H1 (cell line): ENCODE results near the gene COLEC11. TPM values are rescaled to one million over a fixed set of nuclear protein-coding genes. Genes with fewer than 3 reads are reported as not detected.

Source experiments
- CTCF ChIA-PET: fragments of 300-600 bp; sonication (Branson Sonifier 250); formaldehyde crosslinking; loops from one replicate; lab custom pipeline; 2021; ENCODE audit not compliant: partially characterized antibody; lab: Charles Lee
- POLR2A ChIA-PET: fragments of 300-600 bp; sonication (Branson Sonifier 250); formaldehyde crosslinking; loops from one replicate; lab custom pipeline; 2021; ENCODE audit warnings: inconsistent platforms; ENCODE audit not compliant: partially characterized antibody; lab: Charles Lee
- DNase-seq, 2 experiments: peaks; one replicate each; pipeline versions ENCODE4 v3.0.0 to v3.0.0-alpha.2; 2010 to 2022; ENCODE audit warnings: low spot score in 2 of 2, low read depth in 1 of 2, mixed read lengths in 1 of 2
- FAIRE-seq: peaks from 2 replicates; lab custom pipeline; 2011; peaks lifted over from hg19 to GRCh38; lab: Jason Lieb, UNC
- H2AFZ ChIP-seq: 2 replicates; pipeline ENCODE4 v1.8.1; 2012; ENCODE audit warnings: low read length, inconsistent platforms
- H2AK5ac ChIP-seq: 2 replicates; pipeline ENCODE4 v1.6.1; 2013; ENCODE audit warnings: low read depth, low read length
- H2BK120ac ChIP-seq: replicated peaks from 2 replicates; pipeline ENCODE3; 2013; ENCODE audit warnings: low read depth, low read length, inconsistent platforms
- H2BK12ac ChIP-seq: 2 replicates; pipeline ENCODE4 v1.6.1; 2013; ENCODE audit warnings: low read depth, low read length
- H2BK15ac ChIP-seq: 2 replicates; pipeline ENCODE4 v1.6.1; 2013; ENCODE audit warnings: low read length
- H2BK20ac ChIP-seq: 2 replicates; pipeline ENCODE4 v1.6.1; 2013; ENCODE audit warnings: low read length
- H2BK5ac ChIP-seq: 2 replicates; pipeline ENCODE4 v1.6.1; 2013; ENCODE audit warnings: low read depth, low read length
- H3K14ac ChIP-seq: 2 replicates; pipeline ENCODE4 v1.6.1; 2013; ENCODE audit warnings: inconsistent platforms; ENCODE audit not compliant: insufficient read length
- H3K18ac ChIP-seq: 2 replicates; pipeline ENCODE4 v1.6.1; 2013; ENCODE audit warnings: low read length; ENCODE audit errors: extremely low read depth
- H3K23ac ChIP-seq: 2 replicates; pipeline ENCODE4 v1.6.1; 2013; ENCODE audit warnings: inconsistent platforms; ENCODE audit not compliant: insufficient read length
- H3K23me2 ChIP-seq: 2 replicates; pipeline ENCODE4 v1.6.1; 2013; ENCODE audit warnings: low read depth, low read length
- H3K27ac ChIP-seq: 2 replicates; pipeline ENCODE4 v1.6.1; 2011; ENCODE audit warnings: low read depth, low read length, inconsistent platforms
- H3K27me3 ChIP-seq, 4 experiments: replicated peaks in 1 of 4; 1 replicate in 1 of 4; 2 replicates in 3 of 4; pipeline versions ENCODE4 v1.6.1 to v1.8.1; 2011 to 2013; ENCODE audit warnings: low read length in 3 of 4, mild to moderate bottlenecking in 3 of 4, inconsistent platforms in 2 of 4, mixed read lengths in 2 of 4, moderate library complexity in 1 of 4; ENCODE audit not compliant: control insufficient read depth in 3 of 4, insufficient read depth in 3 of 4; ENCODE audit errors: extremely low read depth in 1 of 4
- H3K36me3 ChIP-seq, 4 experiments: 2 replicates each; pipeline versions ENCODE4 v1.6.1 to v1.8.1; 2011 to 2013; ENCODE audit warnings: mild to moderate bottlenecking in 4 of 4, low read length in 3 of 4, moderate library complexity in 2 of 4, control low read depth in 1 of 4, inconsistent platforms in 1 of 4; ENCODE audit not compliant: insufficient read depth in 4 of 4, control insufficient read depth in 2 of 4
- H3K4ac ChIP-seq: replicated peaks from 2 replicates; pipeline ENCODE3; 2013; ENCODE audit warnings: low read length, low read depth, mixed read lengths, inconsistent platforms; ENCODE audit not compliant: insufficient read length
- H3K4me1 ChIP-seq, 4 experiments: replicated peaks in 1 of 4; 1 replicate in 1 of 4; 2 replicates in 3 of 4; pipeline versions ENCODE4 v1.6.1 to v1.8.1; 2011 to 2013; ENCODE audit warnings: low read length in 3 of 4, inconsistent platforms in 2 of 4, mixed read lengths in 1 of 4; ENCODE audit not compliant: insufficient read depth in 4 of 4, control insufficient read depth in 3 of 4
- H3K4me2 ChIP-seq, 2 experiments: 2 replicates each; pipeline versions ENCODE4 v1.6.1 to v1.8.1; 2011 to 2013; ENCODE audit warnings: low read depth in 2 of 2, low read length in 2 of 2, control low read depth in 1 of 2, inconsistent platforms in 1 of 2, mild to moderate bottlenecking in 1 of 2; ENCODE audit not compliant: insufficient read depth in 1 of 2
- H3K4me3 ChIP-seq, 4 experiments: fragments of 200-600, 300-600 bp in 1 of 4; sonication (generic), shearing (Covaris generic), sonication (Bioruptor Twin) in 1 of 4; 2 replicates each; pipeline versions ENCODE4 v1.5.1 to v1.8.1; 2011 to 2016; ENCODE audit warnings: low read length in 4 of 4, low read depth in 3 of 4, control low read depth in 2 of 4, inconsistent platforms in 2 of 4, mild to moderate bottlenecking in 2 of 4, mixed read lengths in 1 of 4, moderate library complexity in 1 of 4; ENCODE audit not compliant: insufficient read depth in 2 of 4; ENCODE audit errors: extremely low read depth in 1 of 4
- H3K56ac ChIP-seq: replicated peaks from 2 replicates; pipeline ENCODE3; 2013; ENCODE audit warnings: low read depth, mild to moderate bottlenecking, mixed read lengths, low read length, inconsistent platforms; ENCODE audit not compliant: insufficient read length
- H3K79me1 ChIP-seq: 2 replicates; pipeline ENCODE4 v1.6.1; 2013; ENCODE audit warnings: low read depth, low read length, control low read depth
- H3K79me2 ChIP-seq, 2 experiments: 2 replicates each; pipeline versions ENCODE4 v1.6.1 to v1.8.1; 2012 to 2013; ENCODE audit warnings: low read length in 2 of 2, mild to moderate bottlenecking in 2 of 2, inconsistent platforms in 1 of 2; ENCODE audit not compliant: insufficient read depth in 2 of 2, control insufficient read depth in 1 of 2
- H3K9ac ChIP-seq, 4 experiments: replicated peaks in 1 of 4; 1 replicate in 1 of 4; 2 replicates in 3 of 4; pipeline versions ENCODE4 v1.6.1 to v1.8.1; 2011 to 2013; ENCODE audit warnings: low read depth in 3 of 4, low read length in 3 of 4, control low read depth in 2 of 4, mild to moderate bottlenecking in 2 of 4, moderate library complexity in 2 of 4, inconsistent platforms in 1 of 4; ENCODE audit errors: extremely low read depth in 1 of 4
- H3K9me3 ChIP-seq, 2 experiments: 2 replicates each; pipeline versions ENCODE4 v1.6.1 to v1.8.1; 2012 to 2013; ENCODE audit warnings: mild to moderate bottlenecking in 2 of 2, moderate library complexity in 2 of 2, control low read depth in 1 of 2, inconsistent platforms in 1 of 2, low read depth in 1 of 2, low read length in 1 of 2, mixed read lengths in 1 of 2; ENCODE audit not compliant: insufficient read depth in 2 of 2
- H4K20me1 ChIP-seq, 2 experiments: replicated peaks in 1 of 2; 2 replicates each; pipeline versions ENCODE3 to v1.8.1; 2011 to 2013; ENCODE audit warnings: inconsistent platforms in 2 of 2, low read length in 2 of 2, mild to moderate bottlenecking in 1 of 2; ENCODE audit not compliant: insufficient read depth in 2 of 2, control insufficient read depth in 1 of 2
- H4K5ac ChIP-seq: 2 replicates; pipeline ENCODE4 v1.6.1; 2013; ENCODE audit warnings: low read length, low read depth, mixed read lengths, inconsistent platforms; ENCODE audit not compliant: insufficient read length
- H4K8ac ChIP-seq: 2 replicates; pipeline ENCODE4 v1.8.0; 2013; ENCODE audit warnings: mild to moderate bottlenecking, moderate library complexity, low read length, inconsistent platforms; ENCODE audit not compliant: insufficient read depth; ENCODE audit errors: extremely low read depth
- H4K91ac ChIP-seq: replicated peaks from 2 replicates; pipeline ENCODE3; 2013; ENCODE audit warnings: low read length, mixed read lengths, inconsistent platforms; ENCODE audit not compliant: insufficient read length
- ASH2L ChIP-seq: fragments of 200-600, 300-600 bp; sonication (generic); IDR thresholded peaks from one replicate; pipeline ENCODE4 v1.7.1; 2017; ENCODE audit warnings: low read length
- CBX5 ChIP-seq: fragments of 300-800, 300-1000 bp; sonication (generic); IDR thresholded peaks from 2 replicates; pipeline ENCODE4 v1.7.1; 2016; ENCODE audit warnings: antibody characterized with exemption, low read length, low read depth
- CEBPB ChIP-seq: IDR thresholded peaks from 2 replicates; pipeline ENCODE4 v1.6.1; 2012; ENCODE audit warnings: low read depth, low read length
- POLR2AphosphoS5 ChIP-seq: IDR thresholded peaks from 2 replicates; pipeline ENCODE4 v1.6.1; 2011; ENCODE audit warnings: low read depth, low read length
- RBBP5 ChIP-seq: IDR thresholded peaks from 2 replicates; pipeline ENCODE4 v1.7.1; 2012; ENCODE audit warnings: low read depth, mild to moderate bottlenecking, inconsistent platforms, low read length, moderate library complexity, borderline replicate concordance
- WGBS, 2 experiments: shearing (Covaris generic) in 1 of 2; methylation state at CpG; one replicate each; pipeline versions ENCODE4 v1.1.6 to v1.1.7; 2013 to 2015; ENCODE audit warnings: low lambda C conversion rate in 2 of 2, mixed read lengths in 2 of 2, inconsistent platforms in 1 of 2, low coverage in 1 of 2, missing lambda C conversion rate in 1 of 2; ENCODE audit not compliant: insufficient replicate concordance in 2 of 2, insufficient coverage in 1 of 2, insufficient read length in 1 of 2; ENCODE audit errors: extremely low coverage in 1 of 2, missing lambda C conversion rate in 1 of 2; 5-methylcytosine and 5-hydroxymethylcytosine counted together
- polyA plus RNA-seq, 7 experiments: library from polyadenylated mRNA; depleted of rRNA in 3 of 7; stranded (reverse) in 5 of 7; unstranded in 2 of 7; fragments of >200 nt in 5 of 7; fragments of 200-250 nt in 2 of 7; gene quantifications; 1 replicate in 5 of 7; 2 replicates in 1 of 7; 4 replicates in 1 of 7; pipeline versions ENCODE4 v1.2.1 to v1.2.3, GENCODE V29; 2011 to 2013; ENCODE audit warnings: missing spikeins in 2 of 7, mixed read lengths in 2 of 7
- total RNA-seq: library from RNA; stranded (reverse); fragmentation: NEBNext Ultra II Directional; extraction: Animal tissue kit (Norgen Biotek cat#: 25700); gene quantifications from 2 replicates; pipeline ENCODE4 v1.2.1, GENCODE V29; 2021

Gene COLEC11
- total and polyA plus RNA-seq, 2 of the 8 experiments (the other 6 are each of a cell fraction or from before 2014, with no cell fraction given): 0.47 to 0.80 TPM

- Histone ChIP-seq H2BK5ac (no peak overlapping the region), H3K4me1 (no peaks in the 10 kb centered on the region), H2BK120ac (no peak overlapping the region), H3K23me2 (no peaks in the 10 kb centered on the region), H3K27ac (no peak overlapping the region), H3K4me2 (no peak overlapping the region), H2AFZ (no peak overlapping the region), H3K27me3 (no peaks in the 10 kb centered on the region; a peak in 1 of 7 replicates), H3K14ac (no peak overlapping the region), H4K91ac (no peak overlapping the region), H3K23ac (no peak overlapping the region), H3K18ac (no peak overlapping the region), H3K79me2 (no peaks in the 10 kb centered on the region), H2AK5ac (no peak overlapping the region), H4K8ac (no peak overlapping the region), H2BK20ac (no peak overlapping the region), H3K56ac (no peak overlapping the region), H3K4ac (no peak overlapping the region), H2BK15ac (no peak overlapping the region), H4K20me1 (no peaks in the 10 kb centered on the region), H3K9ac (no peak overlapping the region), H3K4me3 (no peak overlapping the region), H4K5ac (no peak overlapping the region), H3K9me3 (peaks cover 5 to 18% of the 10 kb centered on the region in 2 experiments; a peak in 2 of 4 replicates), H2BK12ac (no peak overlapping the region), H3K79me1 (no peaks in the 10 kb centered on the region), H3K36me3 (no peaks in the 10 kb centered on the region)
- no peak for FAIRE-seq
- ChIA-PET CTCF (interaction anchor here (0.9 kb wide), 1 partner anchor 13 kb away, joined by 3 read pairs; no protein-coding TSS in a partner anchor), POLR2A (no interaction called here)
- WGBS, 2 experiments: 94% methylated on average over 12 of the region's 12 CpGs; no CpG with 5 or more reads in 1 of the 2 experiments
- DNase-seq: no peak
- TF ChIP-seq CEBPB (no peak), CBX5 (no peak), RBBP5 (no peak), POLR2AphosphoS5 (no peak), ASH2L (no peak)
Measured at GRCh38 chr2:3613524-3613905, 18.6 kb downstream of the COLEC11 start.
